HepG2 (cell line): Measurements from ENCODE around the gene ITPR1. TPM values are rescaled to one million over a fixed set of nuclear protein-coding genes. Genes with fewer than 3 reads are reported as not detected.

ENCODE experiments used
- ATAC-seq: fragments of 200-7000 bp; cut with Tn5 transposase; 3 replicates; pipeline ENCODE4 v1.9.1; 2020; ENCODE audit warnings: mild to moderate bottlenecking, moderate library complexity
- BruUV-seq: library from RNA; stranded (reverse); fragments of 400-500 nt; replicated peaks from 2 replicates; lab custom pipeline; 2021; lab: Mats Ljungman, UMichigan
- CTCF ChIA-PET: fragments of 300-600 bp; formaldehyde crosslinking; extraction: SDS; loops from one replicate; lab custom pipeline; 2021; ENCODE audit warnings: low total read pairs, inconsistent platforms, low intra/inter-chr PET ratio; lab: Yijun Ruan, JAX
- POLR2A ChIA-PET: fragments of 350-600 bp; sonication (Branson Sonifier 250); formaldehyde crosslinking; loops from one replicate; lab custom pipeline; 2020; ENCODE audit warnings: antibody characterized with exemption, inconsistent platforms; lab: Yijun Ruan, JAX
- DNase-seq: peaks from one replicate; pipeline ENCODE4 v3.0.0-alpha.2; 2015; ENCODE audit warnings: low spot score
- FAIRE-seq: peaks from 3 replicates; lab custom pipeline; 2011; peaks lifted over from hg19 to GRCh38; lab: Jason Lieb, UNC
- H2AFZ ChIP-seq: one replicate; pipeline ENCODE4 v1.6.1; 2011; ENCODE audit warnings: low read length, inconsistent platforms
- H3K27ac ChIP-seq: fragments of 300-600 bp; 3 replicates; pipeline ENCODE4 v1.8.0; 2011; ENCODE audit warnings: mixed run types, mild to moderate bottlenecking, mixed read lengths, low read length, inconsistent platforms; ENCODE audit not compliant: insufficient read depth; ENCODE audit errors: extremely low read length
- H3K27me3 ChIP-seq, 2 experiments: fragments of 200-600 bp in 1 of 2; 2 replicates in 1 of 2; 3 replicates in 1 of 2; pipeline versions ENCODE4 v1.6.0 to v1.8.0; 2011; ENCODE audit warnings: low read length in 2 of 2, mild to moderate bottlenecking in 2 of 2, moderate library complexity in 2 of 2, inconsistent platforms in 1 of 2; ENCODE audit not compliant: insufficient read depth in 2 of 2, control insufficient read depth in 1 of 2
- H3K36me3 ChIP-seq, 2 experiments: fragments of 200-600 bp in 1 of 2; replicated peaks in 1 of 2; 2 replicates in 1 of 2; 3 replicates in 1 of 2; pipeline versions ENCODE4 v1.5.1 to v1.8.0; 2011; ENCODE audit warnings: low read length in 2 of 2, inconsistent platforms in 1 of 2; ENCODE audit not compliant: insufficient read depth in 2 of 2, control insufficient read depth in 1 of 2
- H3K4me1 ChIP-seq: 2 replicates; pipeline ENCODE4 v1.5.1; 2012; ENCODE audit warnings: low read length, inconsistent platforms; ENCODE audit not compliant: insufficient read depth
- H3K4me2 ChIP-seq: 2 replicates; pipeline ENCODE4 v1.6.0; 2011; ENCODE audit warnings: low read depth, low read length, inconsistent platforms
- H3K4me3 ChIP-seq, 3 experiments: fragments of 200-600 bp in 1 of 3; sonication (generic), shearing (Covaris generic) in 1 of 3; replicated peaks in 1 of 3; 2 replicates each; pipeline ENCODE4 v1.5.1; 2011 to 2016; ENCODE audit warnings: low read length in 3 of 3, inconsistent platforms in 2 of 3, low read depth in 2 of 3, mild to moderate bottlenecking in 2 of 3, control low read depth in 1 of 3, mixed read lengths in 1 of 3; ENCODE audit not compliant: insufficient read depth in 1 of 3
- H3K79me2 ChIP-seq: one replicate; pipeline ENCODE4 v1.6.1; 2011; ENCODE audit warnings: low read length, inconsistent platforms; ENCODE audit not compliant: insufficient read depth
- H3K9ac ChIP-seq: 2 replicates; pipeline ENCODE4 v1.6.0; 2011; ENCODE audit warnings: mild to moderate bottlenecking, low read depth, low read length, inconsistent platforms; ENCODE audit not compliant: insufficient read depth
- H3K9me3 ChIP-seq: 2 replicates; pipeline ENCODE4 v1.5.1; 2012; ENCODE audit warnings: mild to moderate bottlenecking, low read length
- H4K20me1 ChIP-seq: 2 replicates; pipeline ENCODE4 v1.6.0; 2011; ENCODE audit warnings: inconsistent platforms, mild to moderate bottlenecking, low read length, moderate library complexity; ENCODE audit not compliant: insufficient read depth
- BATF2 ChIP-seq: sonication (generic); formaldehyde crosslinking; IDR thresholded peaks from 2 replicates; pipeline ENCODE4 v1.8.0; 2022; ENCODE audit warnings: mild to moderate bottlenecking, missing genetic modification reagents, moderate library complexity
- CCDC6 ChIP-seq: sonication (generic); formaldehyde crosslinking; IDR thresholded peaks from 2 replicates; pipeline ENCODE4 v1.8.1; 2022; ENCODE audit warnings: mild to moderate bottlenecking, missing genetic modification reagents, moderate library complexity
- HOXA3 ChIP-seq: sonication (generic); formaldehyde crosslinking; IDR thresholded peaks from 2 replicates; pipeline ENCODE4 v1.5.0; 2020; ENCODE audit warnings: missing genetic modification reagents
- NCOA5 ChIP-seq: sonication (generic); formaldehyde crosslinking; IDR thresholded peaks from 2 replicates; pipeline ENCODE4 v1.4.0; 2020; ENCODE audit warnings: missing genetic modification reagents
- PRDM10 ChIP-seq: sonication (generic); formaldehyde crosslinking; IDR thresholded peaks from 2 replicates; pipeline ENCODE4 v1.4.0; 2020; ENCODE audit warnings: low read depth, missing genetic modification reagents
- ZBTB1 ChIP-seq: sonication (generic); formaldehyde crosslinking; IDR thresholded peaks from 2 replicates; pipeline ENCODE4 v1.4.0; 2020; ENCODE audit warnings: missing genetic modification reagents, borderline replicate concordance
- ZFYVE20 ChIP-seq: sonication (generic); formaldehyde crosslinking; IDR thresholded peaks from 2 replicates; pipeline ENCODE4 v1.8.0; 2023; ENCODE audit warnings: low read depth, mild to moderate bottlenecking, moderate library complexity, missing genetic modification reagents, borderline replicate concordance
- ZNF234 ChIP-seq: sonication (generic); formaldehyde crosslinking; conservative IDR thresholded peaks from 2 replicates; pipeline ENCODE4 v1.5.1; 2020; ENCODE audit warnings: mild to moderate bottlenecking, missing genetic modification reagents
- ZNF292 ChIP-seq: sonication (generic); formaldehyde crosslinking; IDR thresholded peaks from 2 replicates; pipeline ENCODE4 v1.8.1; 2022; ENCODE audit warnings: mild to moderate bottlenecking, low read depth, missing genetic modification reagents, borderline replicate concordance
- ZNF451 ChIP-seq: sonication (generic); formaldehyde crosslinking; IDR thresholded peaks from 2 replicates; pipeline ENCODE4 v1.5.0; 2020; ENCODE audit warnings: mild to moderate bottlenecking, missing genetic modification reagents
- ZNF556 ChIP-seq: sonication (generic); formaldehyde crosslinking; IDR thresholded peaks from 2 replicates; pipeline ENCODE4 v1.4.0; 2020; ENCODE audit warnings: mild to moderate bottlenecking, missing genetic modification reagents, borderline replicate concordance
- ZNF619 ChIP-seq: sonication (generic); formaldehyde crosslinking; IDR thresholded peaks from 2 replicates; pipeline ENCODE4 v1.4.0; 2020; ENCODE audit warnings: mild to moderate bottlenecking, missing genetic modification reagents
- ZNF891 ChIP-seq: sonication (generic); formaldehyde crosslinking; IDR thresholded peaks from 2 replicates; pipeline ENCODE4 v1.5.0; 2020; ENCODE audit warnings: mild to moderate bottlenecking, missing genetic modification reagents
- ZSCAN22 ChIP-seq: sonication (generic); formaldehyde crosslinking; IDR thresholded peaks from 2 replicates; pipeline ENCODE4 v1.4.0; 2020; ENCODE audit warnings: mild to moderate bottlenecking, missing genetic modification reagents
- WGBS: methylation state at CpG from one replicate; pipeline ENCODE4 v1.1.6; 2017; ENCODE audit warnings: low lambda C conversion rate; 5-methylcytosine and 5-hydroxymethylcytosine counted together
- in situ Hi-C: cut with HindIII; loops from 2 replicates; pipeline ENCODE4 v1.10.0; 2017; ENCODE audit warnings: low pct_unique_long_range_greater_than_20kb; ENCODE audit not compliant: extremely low pct_ligation_motif_present
- intact Hi-C: fragments of 100-400 bp; cut with micrococcal nuclease; formaldehyde crosslinking; loops from one replicate; pipeline ENCODE4 v1.10.0; 2022; ENCODE audit not compliant: unreplicated experiment
- polyA plus RNA-seq, 8 experiments: library from polyadenylated mRNA; depleted of rRNA in 3 of 8; stranded (reverse) in 7 of 8; unstranded in 1 of 8; fragments of >200 nt; fragmentation: Illumina TruSeq in 4 of 8; extraction: Trizol in 4 of 8; gene quantifications; 2 replicates each; pipeline versions ENCODE4 v1.2.1 to v1.2.3, GENCODE V29; 2011 to 2016; ENCODE audit warnings: low read depth in 4 of 8, missing spikeins in 1 of 8, mixed read lengths in 1 of 8; ENCODE audit not compliant: insufficient read depth in 1 of 8
- total RNA-seq, 5 experiments: library from RNA; depleted of rRNA; stranded (reverse); fragments of >200 nt; fragmentation: Illumina TruSeq; extraction: Trizol; gene quantifications; 2 replicates each; pipeline ENCODE4 v1.2.3, GENCODE V29; 2016; ENCODE audit warnings: low read depth in 1 of 5
- TF ChIP-seq, protein P1 (sequence below): IDR thresholded peaks from 2 replicates; pipeline ENCODE4 v1.6.1; 2012; ENCODE audit warnings: low read length, improper control_type of control experiment

The ITPR1 gene
- total and polyA plus RNA-seq, 2 of the 13 experiments (the other 11 are each of a cell fraction or from before 2014, with no cell fraction given), result 10.0 to 11.4 TPM

DNA sequence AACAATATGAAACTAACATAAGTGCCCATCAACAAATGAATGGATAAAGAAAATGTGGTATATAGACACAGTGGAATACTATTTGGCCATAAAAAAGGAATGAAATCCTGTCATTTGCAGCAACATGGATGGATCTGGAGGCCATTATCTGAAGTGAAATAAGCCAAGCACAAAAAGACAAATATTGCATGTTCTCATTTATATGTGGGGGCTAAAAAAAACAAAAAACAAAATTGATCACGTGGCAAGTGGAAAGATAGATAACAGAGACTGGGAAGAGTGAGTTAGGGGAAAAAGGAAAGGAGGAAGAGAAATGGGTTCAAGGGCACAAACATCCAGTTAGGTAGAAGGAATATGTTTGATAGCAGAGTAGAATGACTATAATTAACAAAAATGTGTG, 330.2 kb downstream of the ITPR1 start (continued):
- TF ChIP-seq PRDM10, result no peak
- no peak for TF ChIP-seq BATF2 (CRISPR knock-in tag)
- TF ChIP-seq NCOA5 (CRISPR knock-in tag), result no peak
- no peak for TF ChIP-seq ZNF556

- Histone ChIP-seq H3K4me2 (no peak overlapping the region), H3K36me3 (peaks cover 0 to 7% of the 10 kb centered on the region in 2 experiments; a peak in 1 of 5 replicates), H3K4me3 (no peak overlapping the region), H4K20me1 (no peaks in the 10 kb centered on the region), H3K9me3 (no peaks in the 10 kb centered on the region), H3K27ac (no peak overlapping the region), H3K4me1 (peaks cover 25% of the 10 kb centered on the region), H2AFZ (no peak overlapping the region), H3K79me2 (no peaks in the 10 kb centered on the region), H3K27me3 (no peaks in the 10 kb centered on the region), H3K9ac (no peak overlapping the region)
- ChIA-PET POLR2A (no interaction called here), CTCF (no interaction called here)
- DNase-seq (no peak), ATAC-seq (no peak), FAIRE-seq (no peak)
- intact Hi-C loops, result no loop called here
- WGBS, result 97% methylated on average over 22 of the region's 26 CpGs
- no TSS peak for BruUV-seq
- in situ Hi-C loops, result no loop called here
- TF ChIP-seq ZNF292 (CRISPR knock-in tag) (no peak), ZBTB1 (CRISPR knock-in tag) (no peak), ZNF891 (CRISPR knock-in tag) (no peak), ZSCAN22 (CRISPR knock-in tag) (no peak), ZNF234 (CRISPR knock-in tag) (no peak), ZNF619 (CRISPR knock-in tag) (no peak), CCDC6 (CRISPR knock-in tag) (no peak), ZFYVE20 (CRISPR knock-in tag) (no peak), ZNF451 (CRISPR knock-in tag) (no peak), HOXA3 (CRISPR knock-in tag) (no peak)
- TF ChIP-seq, protein P1, sequence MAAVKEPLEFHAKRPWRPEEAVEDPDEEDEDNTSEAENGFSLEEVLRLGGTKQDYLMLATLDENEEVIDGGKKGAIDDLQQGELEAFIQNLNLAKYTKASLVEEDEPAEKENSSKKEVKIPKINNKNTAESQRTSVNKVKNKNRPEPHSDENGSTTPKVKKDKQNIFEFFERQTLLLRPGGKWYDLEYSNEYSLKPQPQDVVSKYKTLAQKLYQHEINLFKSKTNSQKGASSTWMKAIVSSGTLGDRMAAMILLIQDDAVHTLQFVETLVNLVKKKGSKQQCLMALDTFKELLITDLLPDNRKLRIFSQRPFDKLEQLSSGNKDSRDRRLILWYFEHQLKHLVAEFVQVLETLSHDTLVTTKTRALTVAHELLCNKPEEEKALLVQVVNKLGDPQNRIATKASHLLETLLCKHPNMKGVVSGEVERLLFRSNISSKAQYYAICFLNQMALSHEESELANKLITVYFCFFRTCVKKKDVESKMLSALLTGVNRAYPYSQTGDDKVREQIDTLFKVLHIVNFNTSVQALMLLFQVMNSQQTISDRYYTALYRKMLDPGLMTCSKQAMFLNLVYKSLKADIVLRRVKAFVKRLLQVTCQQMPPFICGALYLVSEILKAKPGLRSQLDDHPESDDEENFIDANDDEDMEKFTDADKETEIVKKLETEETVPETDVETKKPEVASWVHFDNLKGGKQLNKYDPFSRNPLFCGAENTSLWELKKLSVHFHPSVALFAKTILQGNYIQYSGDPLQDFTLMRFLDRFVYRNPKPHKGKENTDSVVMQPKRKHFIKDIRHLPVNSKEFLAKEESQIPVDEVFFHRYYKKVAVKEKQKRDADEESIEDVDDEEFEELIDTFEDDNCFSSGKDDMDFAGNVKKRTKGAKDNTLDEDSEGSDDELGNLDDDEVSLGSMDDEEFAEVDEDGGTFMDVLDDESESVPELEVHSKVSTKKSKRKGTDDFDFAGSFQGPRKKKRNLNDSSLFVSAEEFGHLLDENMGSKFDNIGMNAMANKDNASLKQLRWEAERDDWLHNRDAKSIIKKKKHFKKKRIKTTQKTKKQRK, result no peak
Observed at GRCh38 chr3:4823986-4824925, 331.1 kb downstream of the ITPR1 start.
